Endothelial cell of hepatic sinusoid (primary cell): ENCODE measurements around the gene SRBD1.

ENCODE experiments used
- in situ Hi-C: cut with HindIII; loops from 2 replicates; pipeline ENCODE4 v1.10.0; 2017; ENCODE audit warnings: low sequenced_read_pairs

SRBD1 gene

DNA sequence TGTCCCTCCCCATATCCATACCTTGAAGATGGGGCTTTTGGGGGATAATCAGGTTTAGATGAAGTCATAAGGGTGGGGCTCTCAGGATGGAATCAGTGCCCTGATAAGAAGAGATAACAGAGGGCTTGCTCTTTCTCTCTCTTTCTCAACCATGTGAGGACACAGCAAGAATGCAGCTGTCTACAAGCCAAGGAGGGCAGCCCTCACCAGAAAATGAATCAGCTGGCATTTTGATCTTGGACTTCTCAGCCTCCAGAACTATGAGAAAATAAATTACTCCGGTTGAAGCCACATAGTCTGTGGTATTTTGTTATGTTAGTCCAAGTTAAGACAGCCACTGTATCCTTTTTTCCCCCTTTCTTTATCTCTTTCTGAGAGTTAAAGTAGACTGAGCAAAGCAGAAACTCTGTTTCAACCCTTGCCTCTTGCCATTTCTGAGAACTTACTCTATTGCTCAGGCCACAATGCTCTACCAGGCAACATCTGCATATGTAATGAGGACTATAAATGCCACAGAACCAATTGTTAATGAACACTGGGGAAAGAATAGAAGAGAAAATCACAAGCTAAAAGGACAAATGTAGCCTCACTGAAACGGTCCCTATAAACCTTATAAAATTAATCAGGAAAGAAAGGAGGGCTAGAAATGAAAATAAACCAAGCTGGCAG lies 56.9 kb downstream of the SRBD1 start:
- in situ Hi-C loops = no loop called here

DNA sequence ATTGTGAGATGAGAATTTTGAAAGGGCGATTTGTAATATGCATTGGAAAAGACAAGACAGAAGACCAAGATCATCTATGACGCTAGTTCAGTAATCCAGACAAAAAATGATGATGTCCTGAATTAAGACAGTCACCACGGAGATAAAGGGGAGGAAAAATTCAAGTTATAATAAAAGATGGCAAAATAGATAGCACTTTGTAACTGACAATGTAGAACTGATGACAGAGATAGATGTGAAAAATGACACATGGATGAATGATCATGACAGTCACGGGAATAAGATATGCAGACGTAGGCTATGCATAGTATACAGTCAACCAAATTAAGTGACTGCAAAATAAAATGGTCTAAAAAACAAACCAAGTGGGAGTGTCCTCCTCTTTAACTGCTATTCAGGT lies 59.2 kb downstream of the SRBD1 start:
- in situ Hi-C loops = no loop called here

DNA sequence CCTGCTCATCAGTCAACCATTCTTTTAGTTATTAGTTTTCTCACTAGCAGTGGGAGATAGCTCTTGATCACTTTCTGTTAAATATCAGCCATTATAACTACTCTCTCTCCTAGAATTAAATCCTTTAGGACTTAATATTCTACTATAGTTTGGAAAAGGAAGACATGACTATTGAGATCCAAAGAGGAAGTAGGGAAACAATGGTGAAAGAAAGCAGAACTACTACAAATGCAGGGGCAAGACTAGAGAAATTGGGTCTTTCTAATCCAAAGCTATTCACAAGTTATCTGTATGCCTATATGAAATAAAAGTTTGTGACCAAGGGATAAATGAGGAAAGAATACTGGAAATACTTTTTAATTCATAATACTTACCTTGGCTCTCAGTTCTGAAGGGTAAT lies 65.1 kb downstream of the SRBD1 start:
- in situ Hi-C loops = no loop called here

DNA sequence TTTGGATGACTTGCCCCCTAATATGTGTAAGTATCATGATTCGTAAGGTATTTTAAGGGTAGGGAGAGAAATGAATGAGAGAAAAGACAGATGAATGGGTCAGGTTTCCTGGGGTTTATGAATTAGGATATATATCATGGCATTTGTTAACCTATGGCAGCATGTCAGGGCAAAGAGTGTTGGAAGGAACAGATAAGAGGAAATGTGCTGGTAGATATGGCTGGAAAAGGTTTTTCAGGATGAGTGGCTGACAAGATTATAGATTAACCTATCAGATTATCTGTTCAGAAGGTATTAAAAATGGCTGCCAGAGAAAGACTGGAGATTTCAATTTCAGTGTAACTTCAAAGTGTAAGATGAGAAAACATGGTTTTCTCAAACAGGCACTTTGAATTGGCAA lies 67.8 kb downstream of the SRBD1 start:
- in situ Hi-C loops = no loop called here

DNA sequence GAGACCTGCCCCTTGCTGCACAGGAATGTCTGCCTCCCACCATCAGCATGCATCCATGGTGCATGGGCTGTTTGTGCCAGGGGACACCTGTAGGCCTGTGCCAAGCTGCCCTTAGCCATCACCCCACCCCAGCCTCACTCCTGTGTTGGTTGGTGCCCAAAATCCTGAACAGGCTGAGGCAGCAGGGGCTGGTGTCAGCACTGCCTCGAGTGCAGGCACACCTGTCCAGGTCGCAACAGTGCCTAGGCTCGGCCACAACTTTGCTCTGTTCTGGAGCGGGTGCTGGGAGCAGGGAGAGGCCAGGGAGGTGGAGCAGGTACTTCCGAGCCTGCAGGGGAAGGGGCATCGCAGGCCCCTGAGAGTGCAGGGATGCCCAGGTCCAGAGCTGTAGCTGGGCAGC lies 69.1 kb downstream of the SRBD1 start:
- in situ Hi-C loops = no loop called here

DNA sequence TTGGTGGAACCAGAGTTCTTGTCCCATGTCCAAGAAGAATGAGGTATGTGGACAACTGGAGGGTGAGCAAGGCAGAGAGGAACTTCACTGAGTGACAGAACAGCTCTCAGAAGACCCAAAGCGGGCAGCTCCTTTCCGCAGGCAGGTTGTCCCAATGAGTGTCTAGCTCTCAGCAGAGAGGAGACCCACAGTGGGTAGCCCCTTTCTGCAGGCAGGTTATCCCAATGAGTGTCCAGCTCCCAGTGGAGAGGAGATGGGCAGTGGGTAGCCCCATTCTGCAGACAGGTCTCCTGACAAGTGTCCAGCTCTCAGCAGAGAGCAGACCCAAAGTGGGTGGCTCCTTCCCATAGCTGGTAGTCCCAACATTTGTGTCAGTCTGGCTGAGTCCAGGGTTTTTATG lies 69.6 kb downstream of the SRBD1 start:
- in situ Hi-C loops = no loop called here

DNA sequence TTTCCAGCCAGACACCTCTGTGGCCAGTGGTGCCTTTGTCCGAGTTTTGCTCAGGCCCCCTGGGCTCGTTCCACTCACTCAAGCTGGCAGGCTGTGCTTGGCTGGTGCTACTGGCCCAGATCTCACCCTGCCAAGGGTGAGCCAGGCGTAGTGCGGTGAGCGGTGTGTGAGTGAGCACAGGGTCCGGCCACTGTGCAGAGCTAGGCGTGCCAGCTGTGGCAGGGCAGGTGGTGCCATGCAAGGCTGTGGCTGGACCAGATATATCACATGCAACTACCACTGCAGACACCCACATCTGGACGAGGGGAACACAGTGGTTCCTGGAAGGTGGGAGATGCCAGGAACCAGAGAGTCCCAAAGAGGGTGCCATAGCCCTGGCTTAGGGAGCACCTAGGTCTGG lies 70.1 kb downstream of the SRBD1 start:
- in situ Hi-C loops = no loop called here

DNA sequence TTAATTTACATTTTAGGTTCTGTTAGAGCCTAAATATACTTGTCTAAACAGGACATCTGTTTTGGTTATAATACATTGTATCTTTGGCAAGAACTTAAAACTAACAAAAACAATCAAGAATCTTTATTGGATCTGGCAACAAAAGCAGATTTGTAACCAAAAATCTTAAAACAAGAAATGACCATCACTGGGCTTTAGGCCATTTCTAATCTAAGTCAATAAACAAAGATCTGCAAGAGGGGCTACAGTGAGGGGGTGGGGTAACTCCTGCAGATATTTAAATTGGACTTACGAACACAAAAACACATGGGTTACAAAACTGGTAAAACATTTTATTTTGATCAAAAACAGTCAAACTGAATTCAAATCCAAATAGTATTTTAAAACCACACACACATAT lies 77.3 kb downstream of the SRBD1 start:
- in situ Hi-C loops = no loop called here

DNA sequence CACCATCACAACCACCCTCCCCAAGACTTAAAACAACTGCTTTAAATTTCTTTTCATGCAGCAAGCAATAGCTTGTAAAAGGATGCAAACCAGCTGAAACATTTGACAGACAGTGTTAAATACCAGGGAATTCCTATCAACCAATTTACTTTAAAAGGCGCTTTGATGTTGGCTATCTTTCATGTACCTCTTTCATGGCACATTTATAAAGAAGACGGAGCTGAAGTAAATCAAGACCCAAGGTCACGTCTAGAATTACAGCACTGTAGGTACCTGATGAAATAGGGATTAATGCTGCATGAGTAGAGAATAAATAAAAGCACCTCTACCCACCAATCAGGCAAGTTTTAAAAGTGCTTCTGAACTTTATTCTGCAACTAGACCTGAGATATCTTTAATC lies 78.9 kb downstream of the SRBD1 start:
- in situ Hi-C loops = no loop called here

DNA sequence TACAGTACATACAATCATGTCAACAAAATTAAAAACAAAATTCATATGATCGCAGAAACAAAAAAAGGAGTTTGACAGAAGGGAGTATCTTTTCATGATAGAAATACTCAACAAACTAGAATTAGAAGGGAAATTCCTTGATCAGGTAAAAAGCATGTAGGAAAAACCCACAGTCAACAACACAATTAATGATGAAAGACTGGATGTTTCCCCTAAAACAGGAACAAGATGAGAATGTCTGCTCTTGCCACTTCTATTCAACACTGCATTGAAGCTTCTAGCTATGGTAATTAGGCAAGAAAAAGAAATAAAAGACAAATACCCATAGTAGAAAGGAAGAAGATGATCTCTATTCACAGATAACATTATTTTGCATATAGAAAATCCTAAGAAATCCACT lies 87.1 kb downstream of the SRBD1 start:
- in situ Hi-C loops = no loop called here

DNA sequence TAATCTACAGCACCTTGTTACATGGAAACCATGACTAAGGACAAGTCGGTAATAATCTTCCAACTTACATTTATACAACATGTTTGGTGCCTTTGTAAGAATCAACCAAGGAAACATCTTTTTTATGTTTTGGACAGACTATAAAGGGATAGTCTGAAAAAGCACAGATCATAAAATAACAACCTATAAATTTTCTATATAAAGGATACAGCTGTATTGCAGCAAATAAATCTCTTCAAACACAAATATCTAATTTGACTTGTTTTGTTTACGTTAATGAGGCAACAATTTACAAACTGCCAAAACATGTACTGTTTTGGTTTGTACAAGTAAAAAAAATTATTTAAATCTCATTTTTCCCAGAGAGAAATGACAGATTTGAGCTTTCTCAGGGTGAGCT lies 92.5 kb downstream of the SRBD1 start:
- in situ Hi-C loops = no loop called here

DNA sequence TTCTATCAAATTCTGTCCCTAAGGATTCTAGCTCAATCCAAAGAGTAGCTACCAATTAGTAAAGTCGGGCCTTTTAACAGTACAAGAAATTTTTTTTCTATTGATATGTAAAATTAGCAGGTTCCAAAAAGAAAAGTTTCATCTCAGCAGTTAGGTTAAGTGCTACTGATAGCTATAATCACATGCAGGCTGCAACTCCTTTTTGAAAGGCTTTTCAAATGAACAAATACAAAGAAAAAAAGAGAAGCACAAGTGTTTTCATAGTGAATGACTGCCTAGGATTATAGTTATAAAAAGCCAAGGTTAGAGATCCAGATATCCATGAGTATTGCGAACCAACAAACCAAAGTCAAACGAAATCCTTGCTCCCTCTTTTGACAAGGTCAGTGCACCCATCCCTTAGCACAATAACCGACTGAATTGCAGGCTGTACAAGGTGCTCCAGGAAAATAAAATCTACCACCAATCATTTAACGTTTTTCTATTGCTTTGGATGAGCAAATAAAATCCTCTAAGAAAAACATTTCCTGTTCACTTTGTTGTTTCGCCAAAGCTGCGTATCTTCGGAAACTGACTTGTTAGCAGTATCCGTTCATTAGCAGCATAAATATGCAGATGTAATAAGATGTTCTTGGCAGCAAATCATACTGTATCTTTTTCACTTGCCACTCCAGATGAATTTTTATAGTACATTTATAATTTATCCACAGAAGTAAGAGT lies 100.2 kb downstream of the SRBD1 start:
- in situ Hi-C loops = no loop called here

DNA sequence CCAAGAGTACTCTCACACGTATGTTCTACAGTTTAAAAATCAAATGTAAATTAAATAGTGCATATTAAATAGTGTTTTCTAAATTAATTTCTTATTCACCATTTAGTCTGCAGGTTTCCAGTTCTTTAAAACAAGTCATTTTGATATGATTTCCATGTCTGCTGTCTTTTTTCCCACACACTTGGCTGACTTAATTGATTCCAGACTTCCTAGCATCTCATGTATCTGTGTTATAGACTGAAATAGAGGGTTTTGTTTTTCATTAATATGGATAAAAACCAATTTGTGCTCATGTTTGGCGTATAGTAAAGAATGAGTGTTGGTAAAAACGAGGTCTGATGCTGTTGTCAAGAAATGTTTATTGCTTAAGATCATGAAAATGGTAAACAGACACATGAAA lies 104.3 kb downstream of the SRBD1 start:
- in situ Hi-C loops = no loop called here

DNA sequence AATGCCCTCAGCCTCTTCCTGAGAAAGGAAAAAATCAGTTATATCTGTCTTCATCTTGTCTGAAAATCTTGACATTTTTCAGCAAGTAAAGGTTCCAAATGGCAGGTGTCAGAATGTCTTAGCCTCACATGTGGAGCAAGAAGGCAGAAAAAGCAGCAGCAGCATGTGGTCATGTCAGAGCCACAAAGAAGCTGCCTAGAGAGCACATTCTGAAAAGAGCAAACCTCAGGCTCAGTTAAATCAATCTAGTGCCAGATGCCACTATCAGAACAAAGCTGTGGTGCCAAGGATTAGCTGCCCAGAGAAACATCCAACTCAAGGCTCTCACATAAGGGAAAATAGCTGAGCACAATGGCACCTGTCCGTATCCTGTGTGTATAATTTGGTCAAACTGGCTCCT lies 105.9 kb downstream of the SRBD1 start:
- in situ Hi-C loops = no loop called here

DNA sequence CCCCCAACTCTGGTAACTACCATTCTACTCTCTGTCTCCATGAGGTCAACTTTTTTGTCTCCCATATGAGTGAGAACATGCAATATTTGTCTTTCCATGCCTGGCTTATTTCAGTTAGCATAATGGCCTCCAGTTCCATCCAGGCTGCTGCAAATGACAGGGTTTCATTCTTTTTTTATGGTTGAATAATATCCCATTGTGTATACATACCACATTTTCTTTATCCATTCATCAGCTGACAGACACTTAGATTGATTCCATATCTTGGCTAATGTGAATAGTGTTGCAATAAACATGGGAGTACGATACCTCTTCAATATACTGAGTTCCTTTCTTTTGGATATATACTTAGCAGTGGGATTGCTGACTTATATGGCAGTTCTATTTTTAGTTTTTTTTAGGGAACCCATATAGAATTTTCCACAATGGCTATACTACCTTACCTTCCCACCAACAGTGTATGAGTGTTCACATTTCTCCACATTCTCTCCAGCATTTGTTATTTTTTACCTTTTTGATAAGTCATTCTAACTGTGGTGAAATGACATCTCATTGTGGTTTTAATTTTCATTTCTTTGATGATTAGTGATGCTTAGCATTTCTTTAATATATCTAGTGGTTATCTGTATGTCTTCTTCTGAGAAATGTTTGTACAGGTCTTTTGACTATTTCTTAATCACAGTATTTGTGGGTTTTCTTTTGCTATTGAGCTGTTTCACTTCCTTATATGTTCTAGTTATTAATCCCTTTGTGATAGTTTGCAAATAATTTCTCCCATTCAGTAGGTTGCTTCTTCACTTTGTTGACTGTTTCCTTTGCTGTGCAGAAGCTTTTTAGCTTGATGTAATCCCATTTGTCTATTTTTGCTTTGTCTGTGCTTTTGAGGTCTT lies 112.2 kb downstream of the SRBD1 start:
- in situ Hi-C loops = no loop called here

DNA sequence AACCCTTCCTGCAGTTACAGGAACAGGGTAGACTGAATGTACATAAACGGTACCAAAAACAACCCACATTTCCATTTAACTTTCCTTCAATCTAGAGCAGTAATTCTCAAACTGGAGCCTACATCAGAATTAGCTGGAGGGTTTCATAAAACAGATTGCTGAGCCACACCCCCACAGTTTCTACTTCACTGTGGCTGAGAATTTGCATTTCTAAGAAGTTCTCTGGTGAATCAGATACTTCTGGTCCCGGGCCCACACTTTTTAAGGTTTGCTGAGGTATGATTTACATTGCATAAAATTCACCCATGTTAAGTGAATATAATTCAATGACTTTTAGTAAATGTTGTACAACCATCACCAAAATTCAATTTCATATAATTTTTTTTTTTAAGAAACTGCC lies 113.7 kb downstream of the SRBD1 start:
- in situ Hi-C loops = no loop called here

DNA sequence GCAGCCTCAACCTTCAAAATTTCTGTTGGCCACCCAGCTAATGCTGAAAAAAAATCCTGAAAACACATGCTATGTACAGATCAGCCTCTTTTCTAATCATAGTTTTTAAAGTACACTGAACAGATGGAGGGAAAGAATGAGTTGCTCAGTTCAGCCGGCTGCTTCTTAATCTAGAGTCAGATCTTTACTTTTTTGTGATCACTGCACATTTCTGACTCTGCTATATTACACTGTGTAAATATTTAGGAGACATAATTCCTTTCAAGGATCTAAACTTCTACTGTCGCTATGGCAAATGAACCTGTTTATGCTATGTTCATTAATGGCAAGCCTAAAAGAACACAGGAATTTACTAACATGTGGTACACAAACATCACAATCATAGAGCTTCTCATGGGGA lies 114.2 kb downstream of the SRBD1 start:
- in situ Hi-C loops = no loop called here

DNA sequence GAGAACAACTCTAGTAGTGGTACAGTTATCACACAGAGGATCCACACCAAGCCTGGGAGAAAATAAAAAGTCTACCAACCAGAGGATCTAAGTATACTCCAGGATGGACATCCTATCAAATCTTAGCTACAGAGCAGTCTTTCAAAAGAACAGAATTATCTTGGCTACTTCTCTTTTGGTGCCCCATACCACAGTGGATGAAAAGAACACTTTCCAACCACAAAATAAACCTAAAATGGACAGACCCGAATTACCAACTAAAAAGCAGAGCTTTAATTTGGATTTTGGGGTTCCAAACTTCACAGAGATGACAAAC lies 116.1 kb downstream of the SRBD1 start:
- in situ Hi-C loops = loop anchor here (5.0 kb wide), 1 partner anchor 513 kb away; no protein-coding TSS in a partner anchor

DNA sequence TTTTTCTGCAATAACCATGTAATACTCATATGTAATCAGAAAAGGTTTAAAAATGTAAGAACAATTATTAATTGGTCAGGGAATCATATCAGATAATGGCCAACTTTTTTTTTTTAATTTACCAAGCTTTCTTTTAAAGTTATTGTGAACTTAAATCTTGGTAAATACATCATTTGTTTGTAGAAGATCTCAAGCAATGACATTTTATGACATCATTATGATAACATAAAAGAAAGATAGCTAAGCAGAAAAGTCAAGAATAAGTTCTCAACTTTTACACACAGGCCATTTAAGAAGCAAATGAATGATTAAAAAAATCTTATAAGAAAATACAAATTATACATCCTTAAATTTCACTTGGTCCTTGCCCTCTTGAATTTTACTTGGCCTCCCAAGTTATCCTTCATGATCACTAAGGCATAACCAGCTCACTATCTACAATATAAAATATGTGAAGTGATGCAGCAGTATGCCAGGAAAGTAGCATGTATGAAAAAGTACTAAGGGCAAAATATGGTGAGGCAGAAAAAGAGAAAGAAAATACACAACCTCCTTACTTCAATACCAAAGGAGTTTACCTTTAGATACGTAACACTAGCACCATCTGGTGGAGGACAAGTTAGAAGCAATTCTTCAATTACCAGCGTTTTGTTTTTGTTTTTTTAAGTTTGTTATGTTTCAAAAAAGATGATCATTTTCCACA lies 116.6 kb downstream of the SRBD1 start:
- in situ Hi-C loops = loop anchor here (5.0 kb wide), 1 partner anchor 512 kb away; no protein-coding TSS in a partner anchor

DNA sequence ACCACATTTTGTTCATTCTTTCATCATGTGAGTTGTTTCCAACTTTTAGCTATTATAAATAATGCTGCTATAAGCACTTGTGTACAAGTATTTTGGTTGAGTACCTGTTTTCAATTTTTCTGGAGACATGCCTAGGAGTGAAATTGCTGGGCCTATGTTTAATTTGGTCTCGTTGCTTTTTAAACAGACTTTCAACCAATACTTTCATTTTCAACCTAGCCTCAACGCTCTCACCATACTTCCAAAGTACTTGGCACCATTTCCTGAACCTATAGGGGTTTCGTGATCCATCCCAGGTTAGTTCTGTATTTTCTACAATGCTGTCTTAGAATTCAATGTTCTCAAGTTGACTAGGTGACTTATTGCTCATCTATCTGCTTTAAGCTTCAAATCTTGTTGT lies 126.1 kb downstream of the SRBD1 start:
- in situ Hi-C loops = loop anchor here (5.0 kb wide), 1 partner anchor 43 kb away; no protein-coding TSS in a partner anchor

DNA sequence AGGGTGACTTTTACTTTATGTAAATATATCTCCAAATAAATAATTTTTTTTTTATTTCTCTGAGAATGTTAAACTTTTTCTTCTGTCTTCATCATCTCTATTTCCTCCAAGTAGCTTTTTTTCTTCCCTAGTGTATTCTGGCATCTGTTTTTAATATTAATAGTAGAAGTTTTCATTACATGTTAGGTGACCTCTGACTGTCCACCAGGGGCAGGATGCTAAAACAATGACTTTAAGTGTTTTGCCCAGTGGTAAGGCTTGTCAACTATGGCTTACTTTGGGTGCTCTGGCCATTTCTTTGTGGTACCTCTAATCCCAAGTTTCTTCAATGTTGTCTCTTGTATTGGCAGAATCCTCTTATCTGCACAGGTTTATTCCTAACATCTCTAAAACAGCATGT lies 127.1 kb downstream of the SRBD1 start:
- in situ Hi-C loops = no loop called here
